HL-60/S4 (cell line): ENCODE results near the gene ITGA8.

ENCODE experiments used
- in situ Hi-C: fragments of 300-500 bp; cut with MboI; formaldehyde crosslinking; loops from 2 replicates; pipeline ENCODE4 v1.14.3; 2022; ENCODE audit warnings: low sequenced_read_pairs

ITGA8 gene

DNA sequence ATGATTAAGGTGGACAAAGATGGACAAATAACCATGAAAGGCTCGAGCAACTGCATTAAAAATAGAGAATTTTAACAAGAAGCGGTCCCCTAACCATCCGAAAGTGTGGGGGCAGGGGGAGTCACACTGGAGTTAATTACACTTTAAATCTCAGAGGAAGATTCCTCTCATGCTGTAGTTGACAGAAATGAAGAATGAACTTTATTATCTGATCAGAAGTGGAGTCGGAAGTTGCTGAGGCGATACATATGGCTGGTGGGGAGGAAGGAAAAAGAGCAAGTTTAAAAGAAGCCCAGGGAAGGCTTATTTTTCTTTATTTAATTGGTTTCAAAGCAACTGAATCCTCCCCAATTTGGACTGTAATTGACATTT, 246.3 kb downstream of the ITGA8 start:
- in situ Hi-C loops, result no loop called here

DNA sequence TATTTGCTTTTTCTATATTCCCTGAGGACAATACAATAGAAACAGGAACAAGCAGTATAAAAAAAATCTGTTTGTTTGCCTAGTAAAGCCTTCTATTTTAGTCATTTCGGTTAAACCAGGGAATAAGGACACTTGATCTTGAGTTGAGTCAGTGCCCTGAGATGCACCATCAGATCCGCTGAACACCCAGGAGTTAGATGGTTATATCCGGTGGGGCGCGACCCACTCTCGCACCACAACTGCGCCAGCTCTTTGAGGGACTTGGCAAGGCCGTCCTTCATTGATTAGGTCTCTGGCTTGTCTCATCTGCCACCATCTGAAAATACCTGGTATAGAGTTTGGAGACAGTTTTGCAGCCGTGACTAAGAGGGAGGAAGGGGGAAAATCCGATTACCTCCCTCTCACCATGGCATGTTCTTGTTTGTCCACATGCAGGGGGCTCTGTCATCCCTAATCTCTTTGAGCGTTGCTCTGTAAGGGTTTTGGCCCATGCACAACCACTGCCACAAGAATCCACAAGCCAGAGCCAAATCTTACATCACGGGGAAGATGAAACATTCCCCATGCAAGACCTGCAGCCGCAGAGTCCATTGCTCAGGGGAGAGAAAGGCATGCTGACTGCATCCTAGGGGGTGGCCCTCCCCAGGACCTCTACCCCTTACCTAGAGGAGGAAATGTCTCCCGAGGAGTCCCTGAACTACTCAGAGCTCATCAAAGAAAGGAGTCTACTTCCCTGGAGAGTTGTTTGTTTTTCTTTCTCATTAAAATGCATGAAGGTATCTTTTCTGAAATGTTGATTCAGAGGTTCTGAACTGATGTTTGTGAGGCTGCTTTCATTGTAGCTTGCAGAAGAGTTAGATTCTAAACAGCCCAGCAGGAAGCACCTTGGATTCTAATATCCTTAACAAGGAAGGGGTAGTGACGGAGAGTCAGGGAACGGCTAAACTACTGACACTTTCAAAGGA, 247.0 kb downstream of the ITGA8 start:
- in situ Hi-C loops, result no loop called here

DNA sequence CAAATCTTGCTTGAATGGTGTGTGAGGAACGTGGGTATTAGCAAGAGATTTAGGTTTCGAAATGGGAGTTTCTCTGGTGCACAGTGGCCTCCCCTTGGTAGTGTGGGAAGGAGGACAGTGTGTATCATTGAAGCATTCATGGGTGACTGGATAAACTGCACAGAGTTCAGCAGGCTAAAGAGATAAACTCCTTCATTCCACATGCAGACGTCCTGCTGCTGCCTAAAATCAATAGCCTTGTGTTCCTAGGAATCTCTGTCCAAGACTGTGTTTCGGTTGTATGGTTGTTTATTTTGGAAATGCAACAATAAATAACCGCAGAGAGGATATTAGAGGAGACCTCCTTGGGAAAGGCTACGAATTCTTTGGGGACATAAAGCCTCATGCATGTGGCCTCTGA, 247.7 kb downstream of the ITGA8 start:
- in situ Hi-C loops, result no loop called here

DNA sequence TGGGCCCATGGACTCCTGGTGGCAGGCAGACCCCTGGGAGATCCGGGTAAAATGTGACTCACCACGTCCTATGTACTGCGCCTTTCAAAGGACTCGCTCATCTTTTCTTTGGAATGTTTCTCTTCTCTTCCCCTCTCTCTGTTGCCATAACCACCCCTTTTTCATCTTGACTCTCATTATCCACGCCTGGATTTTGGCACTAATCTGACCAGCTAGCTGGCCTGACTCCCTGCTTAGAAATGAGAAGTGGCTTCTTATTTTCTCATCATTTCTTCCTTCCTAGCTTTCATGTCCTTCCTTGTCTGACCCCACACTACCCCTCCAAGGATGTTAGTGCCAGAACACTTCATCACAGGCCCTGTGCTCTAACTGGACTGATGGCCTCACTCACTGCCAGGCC, 250.6 kb downstream of the ITGA8 start:
- in situ Hi-C loops, result no loop called here

DNA sequence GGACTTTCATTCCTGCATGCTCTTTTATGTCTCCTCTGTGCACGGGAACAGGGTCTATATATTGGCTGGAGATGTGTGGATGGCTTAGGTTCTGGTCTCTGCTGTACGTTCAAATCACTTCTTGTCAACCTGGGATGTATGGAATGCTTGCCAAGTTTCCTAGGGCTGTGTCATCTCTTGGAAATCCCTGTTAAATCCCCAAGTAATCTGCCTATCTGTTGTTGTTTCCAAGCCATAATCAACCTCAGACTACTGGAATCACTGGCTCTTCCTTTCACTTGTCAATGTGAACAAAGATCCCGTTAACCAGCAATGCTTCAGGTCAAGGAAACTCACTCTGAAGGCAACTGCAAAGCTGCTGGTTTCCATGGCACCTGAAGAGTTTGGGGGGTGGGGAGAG, 255.3 kb downstream of the ITGA8 start:
- in situ Hi-C loops, result no loop called here
